ENCODE results near the gene FHL2. TPM values are rescaled to one million over a fixed set of nuclear protein-coding genes. Genes with fewer than 3 reads are reported as not detected.

Gene FHL2
- total and polyA plus RNA-seq, 2 of the 13 experiments (the other 11 are each of a cell fraction or from before 2014, with no cell fraction given): 1.9 to 74.8 TPM

- TF ChIP-seq CBFB (CRISPR knock-in tag; IDR thresholded peaks at IDR 0.05): peak; percentile 43; the same call in 1 of the 2 replicates
- no peak for TF ChIP-seq NAIF1 (CRISPR knock-in tag; IDR thresholded peaks at IDR 0.05; ENCODE audit: borderline replicate concordance)
- no peak for TF ChIP-seq BRF2 (CRISPR knock-in tag; IDR thresholded peaks at IDR 0.05)
- TF ChIP-seq ZNF569 (CRISPR knock-in tag; IDR thresholded peaks at IDR 0.05; ENCODE audit: borderline replicate concordance): no peak
- no peak for TF ChIP-seq ZNF576 (CRISPR knock-in tag; IDR thresholded peaks at IDR 0.05)
- TF ChIP-seq SETDB1 (CRISPR knock-in tag; IDR thresholded peaks at IDR 0.05; ENCODE audit: borderline replicate concordance): no peak
- no peak for TF ChIP-seq NCOA2 (CRISPR knock-in tag; IDR thresholded peaks at IDR 0.05)
- TF ChIP-seq U2AF1 (optimal IDR thresholded peaks at IDR 0.05; ENCODE audit: low read depth, low read length): no peak
- peak; percentile 61; the same call in 1 of the 2 replicates for TF ChIP-seq ZNF746 (CRISPR knock-in tag; IDR thresholded peaks at IDR 0.05)
- TF ChIP-seq ZBTB3 (CRISPR knock-in tag; IDR thresholded peaks at IDR 0.05; ENCODE audit: borderline replicate concordance, low read depth): no peak; the same call in 1 of the 2 replicates
- no peak for TF ChIP-seq ZNF484 (CRISPR knock-in tag; IDR thresholded peaks at IDR 0.05; ENCODE audit: borderline replicate concordance, low read depth)
- TF ChIP-seq PREB (CRISPR knock-in tag; IDR thresholded peaks at IDR 0.05): no peak
- TF ChIP-seq ZNF687 (CRISPR knock-in tag; IDR thresholded peaks at IDR 0.05): peak; percentile 96
- no peak for TF ChIP-seq TCF7L2 (IDR thresholded peaks at IDR 0.05; ENCODE audit: low read depth, low read length)
- no peak for TF ChIP-seq ZEB1 (IDR thresholded peaks at IDR 0.05; ENCODE audit: insufficient replicate concordance, low read depth)
- TF ChIP-seq MAZ (IDR thresholded peaks at IDR 0.05; ENCODE audit: borderline replicate concordance, low read depth, low read length): no peak
- peak; percentile 80 for TF ChIP-seq MAZ (CRISPR knock-in tag; IDR thresholded peaks at IDR 0.05; ENCODE audit: low read depth)
- peak; percentile 84; the same call in 1 of the 2 replicates for TF ChIP-seq ZNF784 (CRISPR knock-in tag; IDR thresholded peaks at IDR 0.05; ENCODE audit: borderline replicate concordance)
- peak; percentile 85 for TF ChIP-seq ZNF547 (CRISPR knock-in tag; IDR thresholded peaks at IDR 0.05)
- no peak for TF ChIP-seq ZNF83 (CRISPR knock-in tag; IDR thresholded peaks at IDR 0.05; ENCODE audit: borderline replicate concordance)
- TF ChIP-seq PRPF4 (IDR thresholded peaks at IDR 0.05; ENCODE audit: low read depth, low read length, poor library complexity, severe bottlenecking): no peak
Measured at GRCh38 chr2:105329561-105330495, 69.0 kb downstream of the FHL2 start, which contains the start of gene TGFBRAP1 (continued).

All from HepG2 (cell line).